IMR-90 (cell line): ENCODE data around the gene ZFYVE21. TPM values are rescaled to one million over a fixed set of nuclear protein-coding genes. Genes with fewer than 3 reads are reported as not detected.

ENCODE experiments used
- ATAC-seq: fragments of 200-7000 bp; cut with Tn5 transposase; 2 replicates; pipeline ENCODE4 v1.9.1; 2020; ENCODE audit warnings: low read depth, mild to moderate bottlenecking, moderate library complexity
- BruUV-seq: library from RNA; stranded (reverse); fragments of 400-500 nt; replicated peaks from 2 replicates; lab custom pipeline; 2021; lab: Mats Ljungman, UMichigan
- CTCF ChIA-PET: fragments of 300-600 bp; formaldehyde crosslinking; extraction: SDS; loops from one replicate; lab custom pipeline; 2021; ENCODE audit warnings: antibody characterized with exemption; lab: Yijun Ruan, JAX
- POLR2A ChIA-PET: fragments of 300-600 bp; sonication (Branson Sonifier 250); formaldehyde crosslinking; loops from one replicate; lab custom pipeline; 2022; ENCODE audit warnings: antibody characterized with exemption; ENCODE audit not compliant: unreplicated experiment; lab: Charles Lee
- DNase-seq: peaks from one replicate; pipeline ENCODE4 v3.0.0; 2013
- H2AFZ ChIP-seq: replicated peaks from 2 replicates; pipeline ENCODE3; 2013; ENCODE audit warnings: low read length, mild to moderate bottlenecking; ENCODE audit not compliant: poor library complexity
- H2AK5ac ChIP-seq: 2 replicates; pipeline ENCODE4 v1.6.1; 2013; ENCODE audit warnings: low read depth, low read length, inconsistent platforms
- H2AK9ac ChIP-seq: replicated peaks from 2 replicates; pipeline ENCODE3; 2013; ENCODE audit warnings: mild to moderate bottlenecking, low read depth, low read length, moderate library complexity; ENCODE audit not compliant: poor library complexity
- H2BK120ac ChIP-seq: 2 replicates; pipeline ENCODE4 v1.6.1; 2013; ENCODE audit warnings: low read depth, low read length, inconsistent platforms
- H2BK15ac ChIP-seq: 3 replicates; pipeline ENCODE4 v1.6.1; 2013; ENCODE audit warnings: low read depth, low read length, inconsistent platforms
- H2BK20ac ChIP-seq: 2 replicates; pipeline ENCODE4 v1.6.1; 2013; ENCODE audit warnings: low read depth, mild to moderate bottlenecking, inconsistent platforms, low read length, moderate library complexity
- H2BK5ac ChIP-seq: 2 replicates; pipeline ENCODE4 v1.6.1; 2013; ENCODE audit warnings: mild to moderate bottlenecking, low read depth, low read length, inconsistent platforms; ENCODE audit not compliant: poor library complexity, severe bottlenecking
- H3K14ac ChIP-seq: replicated peaks from 2 replicates; pipeline ENCODE4 v1.6.1; 2013; ENCODE audit warnings: low read depth, low read length, inconsistent platforms
- H3K18ac ChIP-seq: 2 replicates; pipeline ENCODE4 v1.6.1; 2013; ENCODE audit warnings: low read depth, low read length, control low read depth
- H3K23ac ChIP-seq: 2 replicates; pipeline ENCODE4 v1.6.1; 2013; ENCODE audit warnings: low read depth, low read length, inconsistent platforms
- H3K27ac ChIP-seq: 2 replicates; pipeline ENCODE4 v1.5.1; 2013; ENCODE audit warnings: mild to moderate bottlenecking, control low read depth, low read length; ENCODE audit not compliant: insufficient read depth
- H3K27me3 ChIP-seq: 2 replicates; pipeline ENCODE4 v1.6.1; 2013; ENCODE audit warnings: low read length; ENCODE audit not compliant: control insufficient read depth, insufficient read depth
- H3K36me3 ChIP-seq: 2 replicates; pipeline ENCODE4 v1.6.1; 2013; ENCODE audit warnings: low read length, mixed read lengths; ENCODE audit not compliant: control insufficient read depth, insufficient read depth
- H3K4ac ChIP-seq: 2 replicates; pipeline ENCODE4 v1.6.1; 2013; ENCODE audit warnings: low read depth, low read length, inconsistent platforms
- H3K4me1 ChIP-seq: 2 replicates; pipeline ENCODE4 v1.6.1; 2013; ENCODE audit warnings: low read length, mixed read lengths; ENCODE audit not compliant: control insufficient read depth, insufficient read depth
- H3K4me2 ChIP-seq: 2 replicates; pipeline ENCODE4 v1.6.1; 2013; ENCODE audit warnings: low read depth, mild to moderate bottlenecking, control low read depth, low read length, moderate library complexity
- H3K4me3 ChIP-seq: 2 replicates; pipeline ENCODE4 v1.5.1; 2013; ENCODE audit warnings: low read depth, mild to moderate bottlenecking, control low read depth, low read length, moderate library complexity; ENCODE audit not compliant: insufficient read depth
- H3K56ac ChIP-seq: 2 replicates; pipeline ENCODE4 v1.6.1; 2013; ENCODE audit warnings: low read length, inconsistent platforms; ENCODE audit not compliant: insufficient read depth; ENCODE audit errors: extremely low read depth
- H3K79me1 ChIP-seq, 2 experiments: 2 replicates each; pipeline ENCODE4 v1.6.1; 2013; ENCODE audit warnings: low read length in 2 of 2, inconsistent platforms in 1 of 2, low read depth in 1 of 2
- H3K9ac ChIP-seq: 2 replicates; pipeline ENCODE4 v1.6.1; 2013; ENCODE audit warnings: low read depth, low read length, control low read depth
- H3K9me1 ChIP-seq: 2 replicates; pipeline ENCODE4 v1.6.1; 2013; ENCODE audit warnings: low read length, inconsistent platforms; ENCODE audit not compliant: insufficient read depth
- H3K9me3 ChIP-seq: 2 replicates; pipeline ENCODE4 v1.6.1; 2013; ENCODE audit warnings: low read length; ENCODE audit not compliant: control insufficient read depth, insufficient read depth
- H4K20me1 ChIP-seq: 2 replicates; pipeline ENCODE4 v1.6.1; 2013; ENCODE audit warnings: low read length, inconsistent platforms; ENCODE audit not compliant: insufficient read depth
- H4K5ac ChIP-seq: 2 replicates; pipeline ENCODE4 v1.6.1; 2013; ENCODE audit warnings: mild to moderate bottlenecking, low read depth, low read length, control low read depth
- H4K8ac ChIP-seq, 2 experiments: 2 replicates each; pipeline ENCODE4 v1.6.1; 2013; ENCODE audit warnings: low read depth in 2 of 2, low read length in 2 of 2, control low read depth in 1 of 2, inconsistent platforms in 1 of 2
- H4K91ac ChIP-seq: 2 replicates; pipeline ENCODE4 v1.6.1; 2013; ENCODE audit warnings: low read depth, low read length, inconsistent platforms; ENCODE audit not compliant: insufficient read depth
- FOS ChIP-seq: fragments of 150-350 bp; IDR thresholded peaks from 2 replicates; pipeline ENCODE4 v1.6.1; 2016; ENCODE audit warnings: low read depth, low read length
- MXI1 ChIP-seq: IDR thresholded peaks from 2 replicates; pipeline ENCODE4 v1.6.1; 2012; ENCODE audit warnings: low read depth, mild to moderate bottlenecking, low read length, moderate library complexity, borderline replicate concordance
- POLR2A ChIP-seq: IDR thresholded peaks from 2 replicates; pipeline ENCODE4 v1.6.1; 2012; ENCODE audit warnings: mild to moderate bottlenecking, low read depth, low read length
- SMC3 ChIP-seq: fragments of 150-350 bp; IDR thresholded peaks from 2 replicates; pipeline ENCODE4 v1.6.1; 2016; ENCODE audit warnings: low read depth, mild to moderate bottlenecking, antibody characterized with exemption, low read length, moderate library complexity
- WGBS, 2 experiments: methylation state at CpG; one replicate each; pipeline versions ENCODE4 v1.1.5 to v1.1.7; 2013; ENCODE audit warnings: missing lambda C conversion rate in 2 of 2; ENCODE audit not compliant: insufficient read length in 1 of 2; ENCODE audit errors: extremely low coverage in 2 of 2; 5-methylcytosine and 5-hydroxymethylcytosine counted together
- dilution Hi-C: fragments of 300-500 bp; cut with HindIII; formaldehyde crosslinking; loops from one replicate; pipeline ENCODE4 v1.14.3; 2018; ENCODE audit warnings: low sequenced_read_pairs; ENCODE audit not compliant: unreplicated experiment
- in situ Hi-C: fragments of 300-500 bp; cut with MboI; formaldehyde crosslinking; loops from 3 replicates; pipeline ENCODE4 v1.14.3; 2019; ENCODE audit warnings: low sequenced_read_pairs, inconsistent platforms, mixed read lengths
- intact Hi-C: fragments of 100-400 bp; cut with micrococcal nuclease; formaldehyde crosslinking; loops from 2 replicates; pipeline ENCODE4 v1.10.0; 2022
- polyA plus RNA-seq, 3 experiments: library from polyadenylated mRNA; depleted of rRNA; stranded (reverse); fragments of >200 nt; gene quantifications; 2 replicates each; pipeline ENCODE4 v1.2.3, GENCODE V29; 2012; ENCODE audit warnings: low replicate concordance in 1 of 3
- total RNA-seq: library from RNA; depleted of rRNA; stranded (reverse); fragments of >200 nt; gene quantifications from 2 replicates; pipeline ENCODE4 v1.2.3, GENCODE V29; 2012
- TF ChIP-seq, protein P1 (sequence below): conservative IDR thresholded peaks from 2 replicates; pipeline ENCODE4 v1.5.1; 2012; ENCODE audit warnings: mild to moderate bottlenecking, low read depth, low read length, improper control_type of control experiment
- TF ChIP-seq, protein P2 (sequence below): fragments of 150-350 bp; IDR thresholded peaks from 2 replicates; pipeline ENCODE4 v1.6.1; 2016; ENCODE audit warnings: low read depth, mild to moderate bottlenecking, low read length, moderate library complexity, borderline replicate concordance

ZFYVE21 gene
- total and polyA plus RNA-seq, 2 of the 4 experiments (the other 2 are of a cell fraction): 41.2 to 89.2 TPM

DNA sequence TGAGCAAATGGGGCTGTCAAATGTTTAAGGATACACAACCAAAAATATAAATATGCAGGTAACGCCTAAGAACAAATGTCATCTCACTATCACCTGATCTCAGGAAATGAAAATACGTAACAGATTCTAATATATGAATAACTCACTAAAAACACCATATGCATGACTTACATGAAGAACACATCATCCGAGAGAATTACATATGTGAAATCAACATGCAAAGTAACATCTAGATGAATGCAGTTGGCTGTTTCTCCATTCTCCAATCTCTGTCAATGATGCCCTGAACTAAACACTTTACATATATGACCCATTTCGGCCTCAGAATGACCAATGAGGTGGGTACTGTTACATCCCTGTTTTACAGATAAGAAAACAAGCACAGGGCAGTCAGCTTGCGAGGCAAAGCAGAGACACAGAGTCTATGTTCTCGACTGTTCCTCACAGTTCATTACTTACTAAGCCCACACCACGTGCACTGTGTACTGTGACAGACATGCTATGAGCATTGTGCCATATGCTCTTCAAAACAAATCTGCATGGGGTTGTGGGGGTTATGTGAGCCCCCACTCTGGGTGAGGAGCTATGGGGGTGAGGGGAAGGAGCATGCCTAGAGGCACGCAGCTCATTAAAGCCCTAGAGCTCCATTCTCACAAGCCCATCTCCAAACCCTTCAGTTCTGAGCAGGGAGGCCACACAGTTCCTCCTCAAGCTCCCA is 42.6 kb downstream of the ZFYVE21 start:
- dilution Hi-C loops: no loop called here
- BruUV-seq: no TSS peak
- no peak overlapping the region; the same call in 1 of the 2 replicates for H3K23ac ChIP-seq

More for the DNA sequence above, 42.6 kb downstream of the ZFYVE21 start:
- no peak overlapping the region for H3K14ac ChIP-seq
- H2AK9ac ChIP-seq: no peak overlapping the region
- H3K27me3 ChIP-seq: no peaks in the 10 kb centered on the region
- no peak overlapping the region for H4K91ac ChIP-seq
- peaks cover 3% of the 10 kb centered on the region; the same call in 1 of the 2 replicates for H3K9me1 ChIP-seq
- no peak overlapping the region for H3K27ac ChIP-seq
- ATAC-seq (no peak), DNase-seq (no peak)
- no peak overlapping the region for H3K4ac ChIP-seq
- WGBS, 2 experiments: 83% methylated on average over 1 of the region's 8 CpGs; no CpG with 5 or more reads in 1 of the 2 experiments
- H3K9me3 ChIP-seq: no peaks in the 10 kb centered on the region
- no peak overlapping the region for H2AK5ac ChIP-seq
- intact Hi-C loops (no loop called here), in situ Hi-C loops (no loop called here)
- no peak overlapping the region for H3K4me2 ChIP-seq
- TF ChIP-seq SMC3: no peak
- TF ChIP-seq, protein P1, sequence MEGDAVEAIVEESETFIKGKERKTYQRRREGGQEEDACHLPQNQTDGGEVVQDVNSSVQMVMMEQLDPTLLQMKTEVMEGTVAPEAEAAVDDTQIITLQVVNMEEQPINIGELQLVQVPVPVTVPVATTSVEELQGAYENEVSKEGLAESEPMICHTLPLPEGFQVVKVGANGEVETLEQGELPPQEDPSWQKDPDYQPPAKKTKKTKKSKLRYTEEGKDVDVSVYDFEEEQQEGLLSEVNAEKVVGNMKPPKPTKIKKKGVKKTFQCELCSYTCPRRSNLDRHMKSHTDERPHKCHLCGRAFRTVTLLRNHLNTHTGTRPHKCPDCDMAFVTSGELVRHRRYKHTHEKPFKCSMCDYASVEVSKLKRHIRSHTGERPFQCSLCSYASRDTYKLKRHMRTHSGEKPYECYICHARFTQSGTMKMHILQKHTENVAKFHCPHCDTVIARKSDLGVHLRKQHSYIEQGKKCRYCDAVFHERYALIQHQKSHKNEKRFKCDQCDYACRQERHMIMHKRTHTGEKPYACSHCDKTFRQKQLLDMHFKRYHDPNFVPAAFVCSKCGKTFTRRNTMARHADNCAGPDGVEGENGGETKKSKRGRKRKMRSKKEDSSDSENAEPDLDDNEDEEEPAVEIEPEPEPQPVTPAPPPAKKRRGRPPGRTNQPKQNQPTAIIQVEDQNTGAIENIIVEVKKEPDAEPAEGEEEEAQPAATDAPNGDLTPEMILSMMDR: no peak
- TF ChIP-seq FOS: no peak
- no peak for TF ChIP-seq POLR2A
- TF ChIP-seq MXI1: no peak
- TF ChIP-seq, protein P2, sequence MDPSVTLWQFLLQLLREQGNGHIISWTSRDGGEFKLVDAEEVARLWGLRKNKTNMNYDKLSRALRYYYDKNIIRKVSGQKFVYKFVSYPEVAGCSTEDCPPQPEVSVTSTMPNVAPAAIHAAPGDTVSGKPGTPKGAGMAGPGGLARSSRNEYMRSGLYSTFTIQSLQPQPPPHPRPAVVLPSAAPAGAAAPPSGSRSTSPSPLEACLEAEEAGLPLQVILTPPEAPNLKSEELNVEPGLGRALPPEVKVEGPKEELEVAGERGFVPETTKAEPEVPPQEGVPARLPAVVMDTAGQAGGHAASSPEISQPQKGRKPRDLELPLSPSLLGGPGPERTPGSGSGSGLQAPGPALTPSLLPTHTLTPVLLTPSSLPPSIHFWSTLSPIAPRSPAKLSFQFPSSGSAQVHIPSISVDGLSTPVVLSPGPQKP: no peak
- H2BK20ac ChIP-seq: no peak overlapping the region
- H3K18ac ChIP-seq: no peak overlapping the region
- H3K4me3 ChIP-seq: no peak overlapping the region
- no peaks in the 10 kb centered on the region for H3K79me1 ChIP-seq
- H2BK5ac ChIP-seq: no peak overlapping the region
- no peak overlapping the region for H4K8ac ChIP-seq
- no peak overlapping the region for H3K56ac ChIP-seq
- no peaks in the 10 kb centered on the region for H4K20me1 ChIP-seq
- CTCF ChIA-PET: no interaction called here
- no peak overlapping the region for H2BK15ac ChIP-seq
- H4K5ac ChIP-seq: no peak overlapping the region
- H3K9ac ChIP-seq: no peak overlapping the region
- H3K4me1 ChIP-seq: peaks cover 2% of the 10 kb centered on the region
- no peak overlapping the region for H2AFZ ChIP-seq
- POLR2A ChIA-PET: no interaction called here
- H2BK120ac ChIP-seq: no peak overlapping the region
- no peaks in the 10 kb centered on the region for H3K36me3 ChIP-seq
